Left lobe of liver (tissue), 2 donors: ENCODE measurements around the gene IGF2R. TPM values are rescaled to one million over a fixed set of nuclear protein-coding genes. Genes with fewer than 3 reads are reported as not detected.
A peak's percentile ranks its signal among the peaks of the same experiment; 100 is the strongest.
"Not testable (repeated sequence)": the region's sequence is repeated elsewhere in the genome, so short reads cannot be mapped to it uniquely, and the experiment has no call there.

Experiments
- ATAC-seq: fragments of 200-7000 bp; cut with Tn5 transposase; one replicate; pipeline ENCODE4 v1.9.1; 2020; ENCODE audit warnings: mild to moderate bottlenecking, moderate library complexity
- DNase-seq: peaks from one replicate; pipeline ENCODE4 v3.0.0-alpha.2; 2020; ENCODE audit warnings: low spot score
- total RNA-seq: library from RNA; stranded (reverse); gene quantifications from one replicate; pipeline ENCODE4 v1.2.1, GENCODE V29; 2021
- donor health status: DM: no; HTN: no; CAD: no; lungs with moderate emphysema.
- donor health status: DM: no; HTN: yes; CAD: no.

The IGF2R gene
- total RNA-seq, 1 donor from 2014 or later: 51.5 TPM

DNA sequence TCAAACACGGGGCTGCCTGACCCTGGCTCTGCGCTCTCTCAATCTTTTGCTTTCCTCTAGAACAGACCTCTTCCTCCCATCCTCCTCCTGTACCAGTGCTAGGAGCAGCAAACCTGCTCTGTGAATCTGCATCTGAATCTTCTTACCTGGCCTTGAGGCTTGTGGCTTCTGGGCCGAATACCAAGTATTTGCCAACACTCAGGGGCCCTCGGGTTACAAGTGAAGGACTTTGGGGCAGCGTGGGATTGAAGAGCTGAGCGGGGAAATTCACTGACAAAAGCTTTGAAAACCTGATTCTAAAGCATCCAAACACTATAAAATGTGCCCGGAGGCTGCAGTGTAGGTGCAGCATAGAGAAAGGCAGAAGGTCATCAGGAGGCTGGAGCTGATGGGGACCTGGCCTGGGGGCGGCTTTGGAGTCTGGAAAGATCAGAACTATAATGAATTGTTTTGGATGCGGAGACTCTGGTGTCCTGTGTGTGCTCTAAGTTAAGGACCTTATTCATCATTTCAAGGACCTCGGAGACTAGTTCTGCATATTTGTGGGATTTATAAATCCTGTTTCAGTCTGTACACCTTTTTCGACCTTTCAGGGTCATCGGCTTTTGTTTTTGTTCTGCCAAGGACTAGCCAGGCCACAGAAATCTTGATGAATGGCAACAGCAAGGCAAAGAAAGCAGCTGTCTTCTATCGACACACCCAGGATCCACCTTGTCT lies 16.4 kb upstream of the IGF2R start:
- ATAC-seq: no peak
- no peak for DNase-seq

DNA sequence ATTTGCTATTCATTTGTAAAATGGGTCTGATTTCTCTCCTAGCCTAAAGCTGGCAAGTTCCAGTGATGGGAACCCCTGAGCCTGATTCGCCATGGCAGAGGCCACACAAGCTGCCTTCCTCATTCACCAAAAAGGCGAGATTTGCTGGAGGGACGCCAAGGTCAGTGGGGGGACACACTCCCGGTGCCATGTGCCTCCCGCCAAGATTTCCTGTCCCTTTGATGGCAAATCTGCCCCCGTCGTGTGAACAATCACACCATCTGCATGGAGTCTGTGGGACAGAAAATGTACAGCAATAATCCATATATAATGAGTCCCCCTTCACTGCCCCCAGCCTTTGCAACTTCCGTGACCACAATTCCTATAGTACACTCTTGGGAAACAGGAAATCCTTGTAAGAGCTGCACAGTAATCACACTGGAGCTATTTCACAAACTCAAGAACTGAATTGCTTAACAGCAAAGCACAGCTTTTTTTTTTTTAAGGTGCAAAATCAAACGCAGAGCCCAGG lies 15.7 kb upstream of the IGF2R start:
- ATAC-seq: peak; percentile 58
- peak; percentile 61 for DNase-seq

DNA sequence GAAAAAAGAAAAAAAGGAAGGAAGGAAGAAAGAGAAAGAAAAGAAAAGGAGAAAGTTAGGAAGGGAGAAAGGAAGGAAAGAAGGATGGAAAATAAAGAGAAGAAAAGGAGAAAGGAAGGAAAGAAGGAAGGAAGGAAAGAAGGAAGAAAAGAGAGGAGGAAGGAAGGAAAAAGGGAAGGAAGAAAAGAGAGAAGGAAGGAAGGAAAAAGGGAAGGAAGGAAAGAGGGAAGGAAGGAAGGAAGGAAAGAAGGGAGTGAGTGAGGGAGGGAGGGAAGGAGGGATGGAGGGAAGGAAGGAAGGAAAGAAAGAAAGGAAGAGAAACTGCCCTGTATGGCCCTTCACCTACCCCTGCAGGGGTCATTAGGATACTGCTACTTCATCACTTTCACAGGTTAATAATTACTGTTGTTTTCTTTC lies 12.9 kb upstream of the IGF2R start:
- DNase-seq (no peak), ATAC-seq (no peak)

DNA sequence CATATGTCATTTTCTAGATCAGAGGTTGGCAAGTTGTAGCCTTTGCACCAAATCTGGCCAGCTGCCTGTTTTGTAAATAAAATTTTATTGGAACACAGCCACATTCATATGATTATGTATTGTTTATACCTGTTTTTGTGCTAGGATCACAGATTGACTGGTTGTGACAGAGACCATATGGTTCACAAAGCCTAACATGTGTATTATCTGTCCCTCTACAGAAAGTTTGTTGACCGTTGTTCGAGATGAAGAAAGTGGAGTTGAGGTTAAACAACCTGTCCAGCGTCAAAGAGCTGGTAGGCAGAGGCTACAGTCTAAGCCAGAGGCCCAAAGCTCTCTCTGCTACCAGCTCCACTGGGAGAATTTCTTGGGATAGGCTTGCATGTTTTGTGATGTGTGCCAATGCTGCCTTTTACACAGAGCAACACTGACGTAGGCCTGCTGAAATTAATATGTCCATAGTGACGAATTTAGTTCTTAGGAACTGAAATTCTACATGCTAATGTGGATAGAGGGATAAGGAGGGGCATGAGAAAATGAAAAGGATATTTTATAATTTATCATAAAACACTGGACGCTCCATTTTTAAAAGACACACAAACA lies 11.7 kb upstream of the IGF2R start:
- DNase-seq (no peak), ATAC-seq (no peak)

DNA sequence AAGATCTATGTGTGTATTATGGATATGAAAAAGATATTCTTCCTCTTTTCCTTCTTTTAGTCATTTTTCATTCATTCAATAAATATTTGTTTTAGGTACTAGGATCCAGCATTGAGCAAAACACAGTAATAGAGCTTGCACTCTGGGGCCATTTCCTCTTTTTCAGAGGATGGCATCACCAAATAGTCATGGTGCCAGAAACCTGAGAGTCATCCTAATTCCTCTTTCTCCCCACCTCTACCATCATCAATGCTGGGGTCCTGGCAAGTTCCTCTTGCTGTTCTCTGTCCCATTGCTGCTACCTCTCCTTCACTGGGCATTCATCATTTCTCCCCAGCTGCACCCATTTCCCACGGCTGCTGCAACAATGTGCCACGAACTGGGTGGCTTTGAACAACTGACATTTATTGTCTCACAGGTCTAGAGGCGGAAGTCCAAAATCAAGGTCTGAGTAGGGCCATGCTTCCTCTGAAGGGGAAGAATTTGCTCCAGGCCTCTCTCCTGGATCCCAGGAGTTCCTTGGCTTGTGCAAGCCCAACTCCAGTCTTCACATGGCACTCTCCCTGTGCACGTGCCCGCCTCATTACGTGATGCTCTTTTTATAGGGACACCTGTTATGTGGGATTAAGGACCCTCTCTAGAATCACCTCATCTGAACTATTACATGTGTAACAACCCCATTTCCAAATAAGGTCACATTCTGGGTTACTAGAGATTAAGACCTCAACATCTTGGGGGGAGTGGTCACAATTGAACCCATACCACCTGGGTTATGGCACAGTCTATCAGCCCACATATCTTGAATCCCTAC lies 9.5 kb upstream of the IGF2R start:
- ATAC-seq: peak; percentile 33
- DNase-seq: no peak

DNA sequence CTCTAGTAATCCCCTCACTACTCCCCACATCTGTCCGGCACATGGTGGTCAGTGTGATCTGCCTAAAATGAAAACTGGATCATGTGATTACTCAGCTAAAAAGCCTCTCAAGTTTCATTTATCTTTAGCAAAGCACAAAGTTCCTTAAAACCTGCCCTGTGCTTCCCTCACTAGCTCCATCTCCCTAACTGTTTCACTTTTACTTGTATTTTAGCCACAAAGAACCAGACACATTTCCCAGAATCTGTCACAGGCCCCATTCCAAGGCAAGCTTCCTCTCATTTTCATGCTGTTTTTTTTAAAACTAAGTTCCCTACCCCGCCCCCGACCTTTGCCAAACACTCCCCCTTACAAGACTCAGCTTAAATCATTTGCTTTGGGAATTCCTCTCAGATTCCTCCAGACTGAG lies 8.9 kb upstream of the IGF2R start:
- no peak for DNase-seq
- ATAC-seq: peak; percentile 29

DNA sequence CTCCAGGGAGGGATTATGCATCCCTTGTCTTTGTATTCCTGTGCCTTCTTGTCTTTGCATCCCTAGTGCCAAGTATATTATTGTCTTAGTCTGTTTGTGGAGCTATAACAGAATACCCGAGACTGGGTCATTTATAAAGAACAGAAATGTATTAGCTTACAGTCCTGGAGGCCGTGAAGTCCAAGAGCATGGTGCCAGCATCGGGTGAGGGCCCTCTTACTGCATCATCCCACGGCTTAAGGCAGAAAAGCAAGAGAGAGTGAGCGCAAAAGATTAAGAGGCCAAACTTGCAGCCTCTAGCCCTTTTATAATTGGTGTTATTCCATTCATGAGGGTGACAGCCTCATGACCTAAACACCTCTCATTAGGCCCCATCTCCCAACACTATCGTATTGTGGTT lies 8.4 kb upstream of the IGF2R start:
- ATAC-seq (no peak), DNase-seq (no peak)

DNA sequence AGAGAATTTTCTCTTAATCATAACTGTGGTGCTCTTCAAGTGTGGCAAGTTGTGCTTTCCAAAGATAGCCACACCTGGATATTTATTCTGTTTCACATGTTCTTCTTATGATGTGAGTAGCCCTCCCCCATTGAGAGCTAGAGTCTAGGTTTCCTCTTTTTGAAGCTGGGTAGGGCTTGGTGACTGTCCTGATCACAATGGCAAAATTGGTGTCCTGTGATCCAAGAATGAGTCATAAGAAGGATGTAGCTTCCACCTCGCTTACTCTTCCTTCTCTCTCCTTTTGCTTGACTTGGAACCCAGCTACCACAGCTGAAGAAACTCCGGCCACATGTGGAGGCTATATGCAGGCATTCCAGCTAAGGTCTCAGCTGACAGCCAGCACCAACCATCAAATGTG lies 7.4 kb upstream of the IGF2R start:
- ATAC-seq (no peak), DNase-seq (no peak)

DNA sequence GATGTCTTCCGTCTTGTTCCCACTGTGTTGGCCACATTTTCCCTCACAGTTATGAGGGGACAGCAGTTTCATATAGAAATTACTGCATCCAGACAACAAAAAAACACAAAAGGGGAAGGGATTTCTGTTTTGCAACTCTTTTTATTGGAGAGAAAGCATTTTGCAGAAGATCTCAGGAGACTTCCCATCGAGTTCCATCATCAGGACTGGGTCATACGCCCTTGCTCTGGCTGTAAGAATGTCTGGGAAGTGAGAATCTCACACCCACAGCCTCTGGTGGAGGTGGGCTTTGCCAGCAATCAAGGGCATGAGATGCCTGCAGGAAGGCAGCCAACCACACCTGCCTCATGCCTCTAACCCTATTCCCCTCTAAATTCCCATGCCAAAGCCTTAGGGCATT lies 5.8 kb upstream of the IGF2R start:
- DNase-seq (no peak), ATAC-seq (no peak)

DNA sequence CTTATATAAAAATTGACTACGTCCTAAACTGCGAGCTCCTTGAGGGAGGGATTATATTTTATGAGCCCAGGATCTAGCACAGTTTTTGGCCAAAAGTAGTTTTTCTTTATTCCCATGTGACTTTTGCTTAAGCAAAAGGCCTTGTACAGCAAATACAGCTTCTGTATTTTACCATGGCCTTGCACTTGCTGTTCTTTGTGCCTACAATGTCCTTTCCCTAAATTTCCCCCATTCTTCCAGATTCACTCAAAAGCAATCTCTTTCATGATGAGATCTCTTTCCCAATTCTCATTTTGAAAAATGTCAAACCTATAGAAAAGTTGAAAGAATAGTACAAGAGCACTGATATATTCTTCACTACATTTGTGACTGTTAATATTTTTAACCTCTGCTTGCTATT lies 4.8 kb upstream of the IGF2R start:
- DNase-seq: no peak
- ATAC-seq: no peak

DNA sequence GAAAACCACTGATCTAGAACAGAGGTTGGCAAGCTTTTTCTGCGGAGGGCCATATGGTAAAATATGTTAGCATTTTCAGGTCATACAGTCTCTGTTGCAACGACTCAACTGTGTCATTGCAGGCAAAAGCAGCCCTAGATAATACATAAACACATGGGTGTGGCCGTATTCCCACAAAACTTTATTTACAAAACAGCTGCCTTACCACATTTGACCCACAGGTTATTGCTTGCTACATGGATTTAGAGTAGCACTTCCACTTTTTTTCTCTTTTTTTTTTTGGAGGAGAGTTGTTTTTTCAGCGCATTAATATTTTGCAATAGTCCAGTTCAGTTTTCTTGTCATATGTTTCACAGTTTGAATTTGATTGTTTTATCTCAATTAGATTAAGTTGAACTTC lies 2.5 kb upstream of the IGF2R start:
- ATAC-seq: no peak
- DNase-seq: no peak

DNA sequence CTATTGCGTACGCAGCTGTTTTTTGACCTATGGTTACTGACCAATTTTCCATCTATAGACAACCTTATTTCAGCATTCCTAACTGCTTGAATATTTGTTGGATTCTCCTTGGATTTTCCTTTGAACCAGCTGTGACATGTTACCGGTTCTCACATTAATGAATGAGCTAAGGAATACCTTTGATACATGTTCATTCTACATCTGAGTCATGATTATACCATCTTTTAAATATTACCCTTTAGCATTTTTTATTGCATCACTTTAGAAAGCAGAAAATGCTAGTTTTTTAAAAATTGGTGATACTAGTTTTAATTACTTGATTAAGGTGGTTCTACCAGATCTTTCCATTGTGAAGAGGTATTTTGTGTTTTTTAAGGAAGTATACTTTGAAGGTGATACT lies 1.9 kb upstream of the IGF2R start:
- ATAC-seq: no peak
- no peak for DNase-seq

DNA sequence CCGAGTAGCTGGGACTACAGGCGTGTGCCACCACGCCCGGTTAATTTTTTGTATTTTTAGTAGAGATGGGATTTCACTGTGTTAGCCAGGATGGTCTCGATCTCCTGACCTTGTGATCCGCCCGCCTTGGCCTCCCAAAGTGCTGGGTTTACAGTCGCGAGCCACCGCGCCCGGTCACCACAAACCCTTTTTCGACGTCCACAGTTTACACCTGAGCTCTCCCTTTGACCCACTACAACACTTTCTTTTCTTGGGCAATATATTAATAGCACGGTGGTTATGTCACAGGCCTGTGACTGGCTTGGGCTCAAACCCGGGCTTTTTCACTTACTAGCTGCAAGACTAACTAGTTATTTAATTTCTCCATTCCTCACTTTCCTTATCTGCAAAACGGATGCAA lies 1.3 kb upstream of the IGF2R start:
- DNase-seq, ATAC-seq: not testable (repeated sequence)

DNA sequence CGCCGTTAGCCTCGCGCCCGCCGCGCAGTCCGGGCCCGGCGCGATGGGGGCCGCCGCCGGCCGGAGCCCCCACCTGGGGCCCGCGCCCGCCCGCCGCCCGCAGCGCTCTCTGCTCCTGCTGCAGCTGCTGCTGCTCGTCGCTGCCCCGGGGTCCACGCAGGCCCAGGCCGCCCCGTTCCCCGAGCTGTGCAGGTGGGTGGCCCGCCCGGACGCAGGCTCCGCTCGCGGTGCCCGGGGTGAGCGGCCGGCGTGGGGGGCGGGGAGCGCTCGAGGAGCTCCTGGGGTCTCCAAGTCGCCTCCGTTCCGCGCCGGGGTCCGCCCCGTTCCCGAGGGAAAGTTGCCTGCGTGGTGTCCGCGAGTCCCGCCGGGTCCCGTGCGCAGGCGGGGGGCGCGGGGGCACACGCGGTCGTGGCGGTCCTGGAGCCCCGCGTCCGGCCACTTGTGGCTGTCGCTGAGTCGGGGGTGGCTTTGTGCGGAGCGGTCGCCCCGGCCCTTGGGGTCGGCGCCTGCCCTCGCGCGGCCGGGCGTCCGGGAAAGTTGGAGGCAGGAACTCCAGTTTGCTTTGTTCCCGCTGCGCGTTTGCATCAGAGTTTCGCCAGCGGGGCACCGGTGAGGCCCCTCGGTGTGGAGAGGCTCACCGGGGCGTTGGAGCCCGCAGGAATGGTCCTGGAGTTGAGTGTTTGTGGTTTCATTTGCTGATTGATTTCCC lies 476 bp downstream of the IGF2R start:
- ATAC-seq (peak; percentile 33), DNase-seq (peak; percentile 64)

DNA sequence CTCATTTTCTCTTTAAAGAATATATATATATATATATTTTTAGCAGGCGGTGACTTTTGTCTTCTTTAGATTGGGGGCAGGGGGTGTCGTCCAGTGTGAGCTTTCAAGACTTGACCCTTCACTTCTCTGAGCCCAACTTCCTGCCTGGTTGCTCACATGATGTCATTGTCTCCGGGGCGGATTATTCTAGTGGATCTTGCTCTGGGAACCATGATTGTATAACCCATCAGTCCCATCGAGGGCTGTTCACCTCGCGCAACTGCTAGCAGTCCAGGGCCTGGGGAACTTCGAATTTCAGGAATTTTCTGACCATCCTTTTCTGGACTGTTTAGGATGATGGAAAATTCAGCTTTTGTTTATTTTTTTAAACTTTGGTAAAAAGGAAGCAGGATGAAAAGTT lies 1.0 kb downstream of the IGF2R start:
- no peak for DNase-seq
- peak; percentile 60 for ATAC-seq

DNA sequence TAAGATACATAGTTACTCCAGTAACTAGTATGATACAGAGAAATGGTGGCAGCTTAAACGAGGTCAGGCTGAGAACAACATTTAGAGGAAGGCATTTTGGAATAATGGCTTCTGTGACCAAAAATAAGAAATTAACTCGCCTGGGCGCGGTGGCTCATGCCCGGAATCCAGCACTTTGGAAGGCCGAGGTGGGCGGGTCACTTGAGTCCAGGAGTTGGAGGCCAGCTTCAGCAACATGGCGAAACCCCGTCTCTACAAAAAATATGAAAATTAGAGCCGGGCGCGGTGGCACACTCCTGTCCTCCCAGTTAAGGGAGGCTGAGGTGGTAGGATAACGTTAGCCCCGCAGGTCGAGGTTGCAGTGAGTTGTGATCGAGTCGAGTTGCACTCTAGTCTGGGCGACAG lies 1.8 kb downstream of the IGF2R start:
- ATAC-seq (no peak), DNase-seq (no peak)

DNA sequence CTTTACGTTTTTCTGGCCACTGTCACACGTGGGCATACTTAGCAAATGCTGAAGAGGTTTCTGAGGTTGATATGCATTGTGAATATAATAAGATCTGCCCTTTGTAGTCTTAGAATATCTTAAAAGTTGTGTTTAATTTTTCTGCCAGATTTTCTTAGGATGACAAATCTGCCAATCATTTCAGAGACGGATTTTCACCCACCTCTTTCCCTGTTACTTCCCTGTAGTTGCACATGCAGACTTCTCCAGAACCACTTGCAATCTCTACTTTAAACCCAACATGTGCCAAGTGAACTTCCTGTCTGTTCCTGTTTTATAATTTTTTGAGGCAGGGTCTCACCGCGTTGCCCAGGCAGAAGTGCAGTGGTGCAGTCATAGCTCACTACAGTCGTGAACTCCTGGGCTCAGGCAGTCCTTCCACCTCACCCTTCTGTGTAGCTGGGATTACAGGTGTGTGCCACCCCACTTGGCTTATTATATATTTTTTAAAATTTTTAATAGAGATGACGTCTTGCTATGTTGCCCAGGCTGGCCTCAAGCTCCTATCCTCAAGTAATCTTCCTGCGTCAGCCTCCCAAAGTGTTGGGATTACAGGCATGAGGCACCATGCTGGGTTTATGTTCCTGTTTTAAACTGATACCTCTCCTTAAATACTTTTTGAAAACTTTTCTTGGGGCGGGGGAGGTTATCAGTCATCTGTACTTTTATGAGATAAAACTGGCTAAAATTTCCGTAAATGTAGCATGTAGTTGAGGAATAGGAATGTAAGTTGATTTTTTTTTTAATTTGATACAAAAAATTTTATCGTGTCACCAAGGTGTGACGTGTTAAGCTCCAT lies 2.7 kb downstream of the IGF2R start:
- no peak for DNase-seq

DNA sequence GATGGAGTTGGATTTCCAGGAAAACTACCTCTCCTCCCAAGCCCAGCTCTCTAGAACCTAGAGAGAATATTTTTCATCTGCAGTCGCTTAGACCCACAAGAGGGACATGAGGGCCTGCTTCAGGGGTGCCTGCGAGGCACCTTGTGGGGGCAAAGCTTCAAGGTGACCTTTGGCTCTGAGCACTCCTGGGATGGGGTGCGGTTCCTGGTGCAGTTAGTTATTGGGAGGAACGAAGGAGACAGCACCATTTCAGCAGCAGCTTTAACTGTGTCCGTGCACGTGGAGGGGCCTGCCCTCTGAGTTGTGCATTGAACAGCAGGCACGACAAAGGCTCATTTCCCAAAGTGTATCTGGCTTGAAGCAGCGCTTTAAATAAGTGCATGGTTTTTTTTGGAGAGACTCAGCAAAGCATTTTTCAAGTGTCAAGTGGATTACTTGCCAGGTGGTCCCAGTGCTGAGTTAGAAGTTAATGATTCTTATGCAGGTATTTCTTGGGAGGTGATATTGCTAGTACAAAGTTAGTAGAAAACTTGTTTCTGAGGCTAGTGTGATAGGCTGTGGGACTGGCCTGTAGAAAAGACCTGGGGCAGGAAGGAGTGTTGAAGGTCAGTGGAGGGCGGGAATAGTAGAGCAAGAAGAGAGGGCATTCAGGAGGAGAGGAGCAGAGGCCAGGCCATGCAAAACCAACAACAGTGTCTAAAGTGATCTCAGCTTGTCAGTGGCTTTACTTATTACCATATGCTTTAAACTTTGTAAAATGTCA lies 3.8 kb downstream of the IGF2R start:
- ATAC-seq: no peak
- no peak for DNase-seq

More for the DNA sequence above, 2.7 kb downstream of the IGF2R start:
- ATAC-seq: no peak

DNA sequence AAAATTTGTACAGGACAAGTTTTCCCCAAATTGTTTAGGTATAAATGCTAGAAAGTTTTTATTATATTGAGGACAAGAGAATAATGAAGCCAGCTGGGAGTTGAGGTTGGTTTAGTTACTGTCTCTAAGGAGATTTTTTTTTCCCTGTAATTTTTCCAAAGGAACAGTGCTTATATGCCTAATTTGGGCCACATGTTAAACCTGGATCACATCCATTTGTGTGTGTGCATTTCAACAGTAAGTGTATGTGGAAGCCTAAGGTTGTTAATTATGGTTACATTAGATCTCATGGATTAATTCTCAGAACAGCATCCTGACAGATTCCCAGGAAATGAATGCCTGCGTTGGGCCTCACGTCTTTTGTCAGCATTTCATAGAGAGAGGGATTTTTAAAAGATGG lies 4.5 kb downstream of the IGF2R start:
- no peak for ATAC-seq
- no peak for DNase-seq

DNA sequence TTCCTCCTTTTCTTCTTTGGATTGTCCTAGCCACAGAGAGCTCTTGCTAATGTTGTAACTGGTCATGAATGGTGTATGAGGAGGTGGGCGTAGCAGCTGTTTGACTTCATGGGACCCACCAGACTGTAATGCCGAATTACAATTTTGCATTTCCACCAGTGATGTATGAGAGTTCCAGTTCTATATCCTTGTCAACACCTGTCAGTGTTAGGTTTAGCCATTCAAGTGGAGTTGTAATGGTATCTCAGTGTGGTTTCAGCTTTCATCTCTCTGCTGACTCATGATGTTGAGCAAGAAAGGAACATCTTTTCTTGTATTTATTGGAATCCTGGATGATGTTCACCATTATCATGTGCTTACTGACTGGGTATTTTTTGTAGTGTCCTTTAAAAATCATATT lies 5.1 kb downstream of the IGF2R start:
- no peak for ATAC-seq
- DNase-seq: no peak
